ENCODE results near the gene SLC39A6. TPM values are rescaled to one million over a fixed set of nuclear protein-coding genes. Genes with fewer than 3 reads are reported as not detected.
"Not testable (repeated sequence)": the region's sequence is repeated elsewhere in the genome, so short reads cannot be mapped to it uniquely, and the experiment has no call there.

The SLC39A6 gene
- 39.5 TPM for total RNA-seq

- peak; percentile 98 for DNase-seq
Observed at GRCh38 chr18:36129300-36130038, at the start of gene SLC39A6, which contains the start of gene ELP2. TSS of gene SLC39A6 (minus strand) at chr18:36129340. CDS start at chr18:36127007, 2,333 bp downstream. TSS of gene ELP2 (plus strand) at chr18:36129899. CDS start at chr18:36129934, 35 bp downstream.

DNA sequence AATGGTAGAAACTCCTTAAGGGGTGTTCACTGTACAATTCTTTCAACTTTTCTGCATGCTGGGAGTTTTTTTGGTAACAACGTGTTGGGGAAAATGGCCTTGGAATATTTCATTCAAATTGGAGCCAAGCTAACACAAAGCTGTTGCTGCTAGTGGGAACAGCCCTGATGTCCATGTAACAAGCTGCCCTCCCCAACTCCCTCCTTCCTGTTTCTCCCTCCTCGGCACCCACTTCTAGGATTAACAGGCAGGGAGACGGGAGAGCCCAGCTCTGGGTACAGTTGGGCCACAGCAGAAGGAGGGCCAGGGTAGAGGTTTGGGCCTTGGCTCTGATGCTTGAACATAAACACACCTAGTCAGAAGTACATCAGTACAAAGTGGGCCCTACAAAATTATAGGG lies 48.8 kb upstream of the SLC39A6 start:
- no peak for DNase-seq

DNA sequence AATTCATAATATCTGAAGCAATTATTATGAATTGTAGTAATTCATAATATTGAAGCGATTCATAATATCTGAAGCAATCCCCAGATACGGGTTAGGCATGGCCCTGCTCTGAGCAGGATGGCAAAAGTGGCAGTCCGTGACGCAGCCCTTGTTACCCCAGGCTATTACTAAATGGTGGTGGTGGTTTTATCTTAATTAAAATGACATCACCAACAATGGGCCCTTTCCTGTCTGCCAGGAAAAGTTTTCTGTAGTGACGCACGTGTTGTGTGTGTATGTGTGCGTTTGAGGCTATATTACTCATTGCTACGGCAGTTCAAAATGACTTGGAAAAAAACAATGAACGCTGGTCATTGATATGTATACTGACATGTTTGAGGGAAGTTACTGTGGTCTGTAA lies 47.6 kb upstream of the SLC39A6 start:
- DNase-seq: no peak

DNA sequence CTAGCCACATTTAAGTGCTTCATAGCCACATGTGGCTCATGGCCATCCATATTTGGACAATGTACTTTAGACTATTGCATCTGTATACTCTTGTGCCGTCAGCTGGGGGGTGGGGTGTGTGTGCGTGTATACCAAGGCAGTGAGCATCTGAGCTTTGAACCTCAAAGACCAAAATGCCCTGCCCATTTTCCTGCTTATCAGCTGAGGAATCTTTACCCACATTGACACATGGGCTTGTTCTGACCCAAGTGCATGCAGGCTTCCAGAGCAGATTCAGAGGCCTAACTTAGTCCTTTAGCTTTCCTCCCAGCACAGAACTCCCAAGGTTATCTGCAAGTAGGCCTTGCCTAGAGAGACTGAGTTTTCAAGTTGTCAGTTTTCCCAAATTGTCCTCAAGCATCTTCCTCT lies 47.0 kb upstream of the SLC39A6 start:
- no peak for DNase-seq

DNA sequence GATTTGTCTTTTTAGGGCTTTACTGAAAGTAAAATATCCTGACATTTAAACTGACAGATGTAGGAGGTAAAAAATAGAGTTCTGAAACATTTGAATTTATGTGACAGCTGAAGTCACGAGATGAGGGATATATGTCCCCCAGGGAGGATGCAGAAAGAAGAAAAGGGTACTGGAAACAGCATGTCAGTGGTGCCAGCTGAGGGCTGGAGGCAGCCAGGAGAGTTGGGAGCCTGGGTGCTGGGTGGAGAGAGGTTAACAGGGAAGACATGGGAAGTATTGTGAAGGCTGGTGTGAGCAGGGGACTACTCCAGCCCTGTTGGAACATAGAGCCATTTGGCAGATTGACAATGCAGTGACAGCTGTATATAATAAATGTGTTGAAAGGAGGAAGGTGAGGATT lies 46.3 kb upstream of the SLC39A6 start:
- DNase-seq: no peak

- no peak for DNase-seq
Observed at GRCh38 chr18:36169938-36170337, 40.8 kb upstream of the SLC39A6 start.

DNA sequence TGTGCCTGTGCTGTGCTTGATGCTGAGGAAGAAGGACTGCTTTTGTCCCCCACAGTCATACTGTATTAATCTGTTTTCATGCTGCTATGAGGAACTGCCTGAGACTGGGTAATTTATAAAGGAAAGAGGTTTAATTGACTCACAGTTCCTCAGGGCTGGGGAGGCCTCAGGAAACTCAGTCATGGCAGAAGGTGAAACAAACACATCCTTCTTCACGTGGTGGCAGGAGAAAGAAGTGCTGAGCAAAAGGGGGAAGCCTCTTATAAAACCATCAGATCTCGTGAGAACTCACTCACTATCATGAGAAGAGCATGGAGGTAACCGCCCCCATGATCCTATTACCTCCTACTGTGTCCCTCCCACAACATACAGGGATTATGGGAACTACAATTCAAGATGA lies 39.2 kb upstream of the SLC39A6 start:
- not testable (repeated sequence) for DNase-seq

DNA sequence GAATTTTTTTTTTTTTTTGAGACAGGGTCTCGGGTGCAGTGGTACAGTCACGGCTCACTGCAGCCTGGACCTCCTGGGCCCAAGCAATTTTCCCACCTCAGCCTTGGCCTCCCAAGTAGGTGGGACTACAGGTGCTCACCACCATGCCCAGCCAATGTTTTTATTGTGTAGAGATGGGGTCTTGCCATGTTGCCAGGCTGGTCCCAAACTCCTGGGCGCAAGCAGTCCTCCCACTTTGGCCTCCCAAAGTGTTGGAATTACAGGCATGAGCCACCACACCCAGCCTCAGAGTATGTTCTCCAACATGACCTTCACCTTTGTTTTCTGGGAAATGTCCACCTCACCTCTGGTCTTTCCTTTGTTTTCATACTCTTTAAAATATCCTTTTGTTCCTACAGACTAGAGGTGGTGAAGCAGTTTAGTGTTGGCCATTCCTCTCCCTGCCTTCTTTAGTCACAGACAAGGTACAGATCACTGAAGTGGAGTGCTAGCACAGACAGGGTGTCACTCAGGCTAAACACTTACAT lies 38.6 kb upstream of the SLC39A6 start:
- DNase-seq: no peak

DNA sequence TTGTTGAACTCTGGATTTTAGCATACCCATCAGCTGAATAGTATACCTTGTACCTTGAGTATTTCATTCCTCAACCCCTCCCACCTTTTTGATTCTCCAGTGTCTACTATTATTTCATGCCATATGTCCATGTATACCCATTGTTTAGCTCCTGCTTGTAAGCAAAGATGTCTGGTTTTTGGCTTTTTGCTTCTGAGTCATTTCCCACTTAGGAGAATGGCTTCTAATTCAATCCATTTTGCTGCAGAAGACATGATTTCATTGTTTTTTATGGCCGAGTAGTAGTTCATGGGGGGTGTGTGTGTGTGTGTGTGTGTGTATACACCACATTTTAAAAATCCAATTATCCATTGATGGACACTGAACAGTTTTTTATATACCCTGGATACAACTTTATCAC lies 33.8 kb upstream of the SLC39A6 start:
- no peak for DNase-seq

DNA sequence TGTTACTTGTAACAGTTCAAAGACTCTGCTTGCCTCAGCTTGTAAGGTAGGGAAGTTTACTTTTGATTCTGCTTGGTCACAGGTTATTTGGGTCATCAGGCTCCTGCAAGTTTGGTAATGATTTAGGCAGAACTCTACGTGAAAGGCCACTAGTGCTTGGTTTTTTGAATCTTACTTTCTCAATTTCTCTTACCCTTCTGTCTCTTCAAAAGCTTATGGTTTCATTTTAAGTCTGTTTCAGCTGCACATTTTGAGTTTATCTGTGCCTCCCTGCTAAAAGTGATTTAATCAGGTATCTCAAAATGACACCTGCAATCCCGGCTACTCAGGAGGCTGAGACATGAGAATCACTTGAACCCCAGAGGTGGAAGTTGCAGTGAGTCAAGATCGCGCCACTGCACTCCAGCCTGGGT lies 31.8 kb upstream of the SLC39A6 start:
- DNase-seq: no peak

- peak; percentile 3 for DNase-seq
Observed at GRCh38 chr18:36158266-36158867, 29.2 kb upstream of the SLC39A6 start.

GRCh38 chr18:36157441-36157840 lies 28.3 kb upstream of the SLC39A6 start:
- no peak for DNase-seq

DNA sequence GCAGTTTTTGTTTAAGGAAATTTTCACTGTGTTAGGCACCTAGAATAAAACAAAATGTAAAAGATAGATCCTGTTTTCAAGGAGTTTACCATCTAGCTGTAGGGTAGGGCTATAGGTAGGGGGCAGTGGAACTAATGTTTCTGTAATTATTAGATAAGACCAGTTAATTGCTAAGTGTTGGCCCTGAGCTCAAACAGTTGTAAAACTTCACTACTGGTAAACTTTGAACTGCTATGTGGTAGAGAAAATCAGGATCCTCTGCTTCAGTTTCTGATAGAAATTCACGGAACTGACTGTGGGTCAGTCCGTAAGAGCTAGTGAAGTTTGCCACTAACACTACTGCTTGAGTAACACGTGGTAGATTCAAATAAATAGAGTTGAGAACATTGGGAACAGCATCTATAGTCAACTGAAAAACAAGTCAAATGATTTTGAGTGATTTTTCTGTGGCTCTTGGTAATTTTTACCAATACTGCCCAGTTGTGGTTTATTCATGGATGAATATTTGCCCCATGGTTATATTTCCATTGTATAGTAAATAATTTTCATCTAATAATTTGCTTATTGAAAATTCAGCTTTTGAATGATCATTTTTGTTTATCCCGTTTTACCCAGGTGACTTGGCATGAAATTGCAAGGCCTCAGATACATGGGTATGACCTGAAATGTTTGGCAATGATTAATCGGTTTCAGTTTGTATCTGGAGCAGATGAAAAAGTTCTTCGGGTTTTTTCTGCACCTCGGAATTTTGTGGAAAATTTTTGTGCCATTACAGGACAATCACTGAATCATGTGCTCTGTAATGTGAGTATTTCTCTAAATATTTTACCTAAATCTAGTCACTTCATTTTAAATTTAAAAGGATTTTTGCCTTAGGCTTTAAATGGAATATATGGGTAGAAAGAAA lies 27.0 kb upstream of the SLC39A6 start:
- DNase-seq: no peak

DNA sequence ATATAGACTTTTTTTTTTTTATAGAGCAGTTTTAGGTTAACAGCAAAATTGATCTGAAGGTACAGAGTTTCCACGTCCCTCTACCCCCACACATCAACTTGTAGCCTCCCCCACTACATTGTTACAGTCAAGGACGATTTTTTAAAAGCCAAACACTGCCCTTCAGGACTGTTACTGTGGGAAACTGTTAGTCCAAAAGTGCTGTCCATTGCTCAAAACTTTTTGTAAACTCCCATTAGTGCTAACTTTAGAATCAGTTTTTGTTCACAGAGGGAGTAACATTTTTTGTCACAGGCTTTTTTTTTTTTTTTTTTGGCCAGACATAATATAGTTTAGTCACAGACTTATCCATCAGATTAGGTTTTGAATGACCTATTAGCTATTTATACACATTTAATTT lies 24.6 kb upstream of the SLC39A6 start:
- no peak for DNase-seq

- no peak for DNase-seq
Observed at GRCh38 chr18:36153203-36153602, 24.1 kb upstream of the SLC39A6 start.

DNA sequence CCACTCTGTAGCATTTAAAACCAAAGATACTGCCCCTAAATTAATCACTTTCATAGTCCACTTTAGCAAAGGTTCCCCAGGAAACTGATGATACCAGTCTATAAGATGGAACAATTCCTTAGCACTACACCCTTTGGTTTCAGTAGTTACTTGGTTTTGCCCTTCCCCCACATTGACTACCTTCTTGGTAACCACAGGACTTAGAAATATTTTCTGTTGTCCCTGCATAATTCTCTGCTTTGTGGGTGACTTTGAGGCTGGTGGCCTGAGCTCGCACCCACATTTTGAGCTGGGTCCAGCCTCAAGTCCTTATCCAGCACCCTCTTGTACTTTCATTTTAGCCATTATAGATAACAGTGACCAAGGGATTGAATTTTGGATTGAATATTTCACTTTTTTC lies 23.6 kb upstream of the SLC39A6 start:
- DNase-seq: no peak

DNA sequence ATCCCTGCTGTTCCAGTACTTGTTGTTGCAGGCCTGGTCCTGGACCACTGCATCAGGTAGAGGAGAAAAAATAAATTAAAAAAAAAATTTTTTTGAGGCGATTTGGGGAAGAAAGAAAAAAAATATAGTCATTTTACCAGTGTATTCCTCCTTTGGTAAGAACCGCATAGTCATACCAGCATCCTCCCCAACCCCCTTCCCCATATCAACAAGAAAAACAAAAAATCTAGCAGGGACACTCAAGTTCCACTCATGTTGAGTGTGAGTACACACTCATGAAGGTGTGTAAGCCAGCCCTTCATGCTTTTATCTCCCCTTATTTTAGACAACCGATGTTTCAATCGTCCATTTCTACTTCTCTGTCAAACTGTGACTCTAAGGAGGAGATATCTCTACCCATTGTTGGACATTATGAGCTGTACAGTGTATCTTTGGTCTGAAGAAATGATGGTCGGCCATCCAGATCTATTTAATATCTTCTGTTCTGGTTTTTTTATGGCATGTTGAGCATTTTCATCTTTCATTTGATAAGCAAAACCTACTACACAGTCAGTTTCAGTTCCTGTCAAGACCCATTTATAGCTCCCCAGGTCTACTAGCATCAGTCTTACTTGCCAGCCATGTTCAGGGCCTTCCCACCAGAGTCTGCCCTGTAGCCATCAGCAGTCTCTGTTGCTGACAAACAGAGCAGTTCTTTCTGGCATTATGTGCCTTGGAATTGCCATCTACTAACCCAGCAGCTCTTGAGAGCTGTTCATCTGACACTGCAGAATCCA lies 20.6 kb upstream of the SLC39A6 start:
- DNase-seq: no peak

DNA sequence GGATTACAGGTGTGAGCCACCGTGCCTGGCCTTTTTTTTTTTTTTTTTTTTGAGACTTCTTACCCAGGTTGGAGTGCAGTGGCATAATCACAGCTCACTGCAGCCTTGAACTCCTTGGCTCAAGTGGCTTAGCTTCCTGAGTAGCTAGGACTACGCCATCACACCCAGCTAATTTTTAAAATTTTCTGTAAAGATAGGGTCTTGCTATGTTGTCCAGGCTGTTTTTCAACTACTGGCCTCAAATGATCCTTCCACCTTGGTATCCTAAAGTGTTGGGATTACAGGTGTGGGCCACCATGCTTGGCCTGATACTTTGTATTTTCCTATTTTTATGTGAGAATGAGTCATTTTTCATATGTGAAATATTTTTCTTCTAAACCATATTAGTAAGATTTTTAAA lies 14.3 kb upstream of the SLC39A6 start:
- no peak for DNase-seq

- DNase-seq: no peak
Observed at GRCh38 chr18:36142751-36143150, 13.6 kb upstream of the SLC39A6 start.

DNA sequence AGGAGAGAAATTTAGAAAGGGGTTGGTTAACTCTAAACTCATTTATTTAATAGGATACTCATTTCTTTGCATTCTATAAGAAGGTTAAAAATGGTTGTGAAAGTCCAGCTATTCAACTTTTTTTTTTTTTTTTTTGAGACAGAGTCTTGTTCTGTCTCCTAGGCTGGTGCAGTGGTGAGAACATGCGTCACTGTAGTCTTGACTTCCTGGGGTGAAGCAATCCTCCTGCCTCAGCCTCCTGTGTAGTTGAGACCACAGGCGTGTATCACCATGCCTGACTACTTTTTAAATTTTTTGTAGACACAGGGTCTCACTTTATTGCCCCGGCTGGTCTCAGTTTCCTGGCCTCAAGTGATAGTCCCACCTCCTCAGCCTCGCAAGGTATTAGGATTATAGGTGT lies 12.4 kb upstream of the SLC39A6 start:
- no peak for DNase-seq

- no peak for DNase-seq
Observed at GRCh38 chr18:36139245-36139644, 10.1 kb upstream of the SLC39A6 start.

- DNase-seq: no peak
Observed at GRCh38 chr18:36135264-36135663, 6.1 kb upstream of the SLC39A6 start.
